Ishikawa (cell line): ENCODE results near the gene MCOLN2.

Experiments
- CEBPB ChIP-seq: IDR thresholded peaks from 2 replicates; pipeline ENCODE4 v1.6.1; 2012
- CREB1 ChIP-seq: IDR thresholded peaks from 2 replicates; pipeline ENCODE4 v1.6.1; 2012; ENCODE audit warnings: low read depth
- EP300 ChIP-seq: IDR thresholded peaks from 2 replicates; pipeline ENCODE4 v1.6.1; 2012; ENCODE audit warnings: borderline replicate concordance
- MAX ChIP-seq: IDR thresholded peaks from 2 replicates; pipeline ENCODE4 v1.6.1; 2012
- NFIC ChIP-seq: IDR thresholded peaks from 2 replicates; pipeline ENCODE4 v1.6.1; 2012
- RAD21 ChIP-seq: IDR thresholded peaks from 2 replicates; pipeline ENCODE4 v1.6.1; 2012; ENCODE audit warnings: low read depth
- REST ChIP-seq: IDR thresholded peaks from 2 replicates; pipeline ENCODE4 v1.6.1; 2012; ENCODE audit warnings: low read depth, mild to moderate bottlenecking
- TAF1 ChIP-seq: IDR thresholded peaks from 2 replicates; pipeline ENCODE4 v1.6.1; 2012; ENCODE audit warnings: low read depth, mild to moderate bottlenecking
- YY1 ChIP-seq: IDR thresholded peaks from 2 replicates; pipeline ENCODE4 v1.6.1; 2012; ENCODE audit warnings: low read depth

GRCh38 chr1:85015826-85016225 is 18.9 kb upstream of the MCOLN2 start:
- TF ChIP-seq CREB1 (no peak), REST (no peak), NFIC (no peak), RAD21 (no peak), MAX (no peak), CEBPB (no peak), TAF1 (no peak), EP300 (no peak), YY1 (no peak)
